HG03135 (cell line): ENCODE results near the gene C2orf76.
"Not testable (repeated sequence)": the region's sequence is repeated elsewhere in the genome, so short reads cannot be mapped to it uniquely, and the experiment has no call there.

Experiments used
- ATAC-seq: cut with Tn5 transposase; IDR thresholded peaks from one replicate; pipeline ENCODE4 v1.9.1; 2021; ENCODE audit warnings: mild to moderate bottlenecking, moderate library complexity; ENCODE audit not compliant: unreplicated experiment

The C2orf76 gene

DNA sequence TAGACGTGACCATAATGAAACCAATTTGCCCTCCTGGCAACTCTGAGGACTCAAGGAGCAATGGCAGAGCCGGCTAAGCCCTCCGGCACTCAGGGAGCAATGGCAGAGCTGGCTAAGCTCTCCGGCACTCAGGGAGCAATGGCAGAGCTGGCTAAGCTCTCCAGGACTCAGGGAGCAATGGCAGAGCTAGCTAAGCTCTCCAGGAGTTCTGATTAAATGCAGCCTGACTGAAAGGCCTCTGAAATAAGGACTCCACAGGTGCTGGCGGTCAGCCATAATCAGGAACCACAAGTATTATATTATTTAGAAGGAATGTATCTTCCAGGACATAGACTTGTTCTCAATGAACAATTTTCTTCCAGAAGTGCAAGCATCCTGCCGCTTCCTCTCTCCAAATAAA, 65.2 kb downstream of the C2orf76 start:
- no peak for ATAC-seq

DNA sequence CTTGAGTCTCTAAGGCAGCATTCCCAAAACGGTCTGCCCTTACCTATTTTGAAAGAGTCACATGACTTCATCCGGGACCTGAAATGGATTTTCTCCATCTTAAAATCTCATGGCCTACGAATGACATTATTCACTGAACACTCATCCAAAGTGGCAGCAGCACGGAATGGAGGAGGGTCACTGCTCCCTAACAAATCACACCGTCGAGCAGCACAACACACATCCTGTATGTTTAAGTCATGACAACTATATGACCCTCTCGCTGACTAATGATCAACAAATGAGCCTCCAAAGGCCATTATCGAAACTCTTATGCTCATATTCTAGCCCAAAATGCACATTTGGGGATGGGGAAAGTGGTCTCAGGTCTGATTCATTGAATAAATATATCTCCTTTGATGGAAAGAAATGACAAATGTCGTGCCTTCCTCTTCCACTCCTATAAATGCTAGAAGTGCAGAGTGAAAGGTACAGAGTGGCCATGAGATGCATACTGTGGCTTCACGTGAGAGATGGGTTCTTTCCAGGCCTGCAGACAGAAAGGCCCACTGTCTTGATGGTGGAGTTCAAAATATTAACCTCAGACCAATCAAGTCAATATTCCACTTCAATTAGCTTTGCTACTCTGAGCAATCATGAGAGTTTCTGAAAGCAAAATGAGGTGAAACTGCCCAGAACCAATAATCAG, 70.8 kb downstream of the C2orf76 start:
- ATAC-seq: no peak

DNA sequence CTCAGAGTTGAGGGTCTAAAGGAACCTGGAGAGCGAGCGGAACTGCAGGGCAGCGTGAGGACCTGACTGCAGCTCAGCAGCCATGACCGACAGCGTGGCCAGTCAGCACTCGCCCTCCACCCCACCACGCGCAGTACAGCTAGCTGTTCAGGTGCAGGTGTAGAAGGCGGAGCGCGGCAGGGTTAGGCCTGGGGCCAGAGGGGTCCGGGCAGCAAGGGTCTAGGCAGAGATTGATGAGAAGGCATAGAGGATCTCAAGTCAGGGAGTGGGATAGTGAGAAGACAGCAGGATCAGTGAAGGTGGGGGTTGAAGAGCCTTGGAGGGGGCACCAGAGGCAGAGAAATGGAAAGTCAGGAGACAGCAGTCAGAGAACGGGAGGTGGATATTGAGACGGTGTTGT, 72.0 kb downstream of the C2orf76 start:
- no peak for ATAC-seq

DNA sequence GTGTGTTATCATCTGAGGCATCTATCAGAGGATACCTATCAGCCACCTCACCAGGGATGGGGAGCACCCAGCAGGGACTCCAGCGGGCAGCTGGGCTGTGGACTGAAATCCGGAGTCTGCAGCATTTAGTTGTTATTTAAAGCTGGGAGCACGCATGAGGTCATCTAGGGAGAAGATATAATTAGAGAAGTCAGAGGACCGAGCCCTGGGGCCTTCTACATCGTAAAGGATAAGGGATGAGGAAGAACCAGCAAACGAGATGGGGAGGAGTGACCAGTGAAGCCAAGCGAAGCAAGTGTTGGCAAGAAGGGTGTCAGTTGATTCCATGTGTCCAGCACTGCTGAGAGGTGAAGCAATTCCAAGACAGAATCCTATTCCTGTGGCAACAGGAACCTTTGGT, 72.7 kb downstream of the C2orf76 start:
- no peak for ATAC-seq

DNA sequence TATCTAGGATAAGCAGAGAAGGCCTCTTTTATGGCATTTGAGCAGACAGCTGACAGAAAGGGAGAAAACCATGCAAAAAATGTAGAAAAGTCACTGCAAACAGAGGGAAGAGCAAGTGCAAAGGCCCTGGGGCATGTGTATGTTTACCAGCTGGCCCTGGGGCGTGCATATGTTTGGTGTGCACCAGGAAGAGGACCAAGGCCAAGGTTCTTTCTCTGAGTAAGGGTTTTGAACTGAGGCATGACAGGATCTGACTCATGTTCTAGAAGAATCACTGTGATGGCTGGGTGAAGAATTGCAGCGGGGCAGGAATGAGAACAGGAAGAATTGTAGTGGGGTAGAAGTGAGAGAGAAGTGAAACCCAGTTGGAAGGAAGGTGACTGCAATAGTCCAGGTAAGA, 73.4 kb downstream of the C2orf76 start:
- ATAC-seq: no peak

DNA sequence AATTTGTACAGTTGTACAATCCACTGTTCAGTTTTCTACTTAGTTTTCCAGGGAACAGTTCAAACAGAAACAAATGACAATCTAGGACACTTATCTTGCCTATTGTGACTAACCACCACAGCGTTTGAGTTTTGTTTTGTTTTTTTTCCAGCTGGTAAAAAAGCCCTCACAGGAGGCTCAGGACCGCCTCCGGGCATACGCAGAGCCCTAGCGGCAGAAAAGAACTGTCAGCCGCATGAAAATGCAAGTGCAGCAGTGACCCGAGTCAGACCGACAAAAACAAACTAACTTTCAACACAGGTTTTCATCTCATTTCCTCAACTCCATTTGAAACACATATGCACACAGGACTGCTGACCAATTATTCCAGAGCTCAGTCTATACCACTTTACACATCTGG, 74.4 kb downstream of the C2orf76 start:
- no peak for ATAC-seq

GRCh38 chr2:119291588-119292167, 75.0 kb downstream of the C2orf76 start:
- no peak for ATAC-seq

DNA sequence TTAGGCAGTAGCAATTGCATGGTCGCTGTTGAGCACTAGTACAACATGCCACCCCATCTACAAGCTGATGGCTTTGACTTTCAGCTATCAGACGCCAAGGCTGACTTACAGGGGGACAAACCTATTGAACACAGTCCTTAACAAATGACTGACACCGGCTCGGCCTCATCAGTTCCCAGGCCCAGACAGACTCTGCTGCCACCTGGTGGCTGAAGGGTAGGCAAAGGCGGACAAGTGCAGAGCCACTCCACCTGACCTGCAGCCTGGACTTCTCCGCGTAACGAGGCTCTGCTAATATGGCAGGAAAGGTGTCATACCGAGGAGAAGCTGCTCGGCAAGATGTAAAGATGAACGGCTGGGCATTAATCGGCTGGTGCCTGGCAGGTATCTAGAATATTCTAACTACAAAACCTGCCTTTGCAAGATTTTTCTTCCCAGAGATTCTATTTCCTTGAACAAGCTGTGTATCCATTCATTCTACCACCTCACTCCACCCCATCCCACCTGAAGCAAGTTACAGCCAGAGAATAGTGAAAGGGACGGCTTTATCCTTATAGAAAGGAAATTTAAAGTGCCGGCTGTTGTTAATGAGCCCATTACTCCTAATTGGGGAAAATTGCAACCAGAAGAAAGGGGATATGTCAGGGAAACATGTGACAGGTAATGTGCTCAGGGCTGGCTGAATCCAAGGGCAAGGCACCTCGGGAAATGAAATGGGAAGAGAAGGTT, 75.6 kb downstream of the C2orf76 start:
- no peak for ATAC-seq

DNA sequence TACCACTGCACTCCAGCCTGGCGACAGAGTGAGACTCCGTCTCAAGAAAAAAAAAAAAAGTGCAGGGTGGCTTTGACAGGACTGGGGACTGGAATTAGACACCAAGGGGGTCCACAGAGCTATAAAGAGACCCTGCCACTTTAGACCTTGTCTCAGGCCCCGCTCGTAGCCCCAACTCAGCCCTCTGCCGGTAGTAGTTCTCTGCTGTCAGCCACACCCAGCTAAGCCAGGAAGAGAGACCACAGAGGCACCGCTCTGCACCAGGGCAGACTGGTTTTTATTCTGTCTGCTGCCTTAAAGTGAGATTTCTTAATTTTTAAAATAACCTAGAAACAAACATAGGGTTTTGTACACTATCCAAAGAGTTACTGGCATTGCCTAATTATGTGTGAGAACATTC, 77.0 kb downstream of the C2orf76 start:
- ATAC-seq: no peak

DNA sequence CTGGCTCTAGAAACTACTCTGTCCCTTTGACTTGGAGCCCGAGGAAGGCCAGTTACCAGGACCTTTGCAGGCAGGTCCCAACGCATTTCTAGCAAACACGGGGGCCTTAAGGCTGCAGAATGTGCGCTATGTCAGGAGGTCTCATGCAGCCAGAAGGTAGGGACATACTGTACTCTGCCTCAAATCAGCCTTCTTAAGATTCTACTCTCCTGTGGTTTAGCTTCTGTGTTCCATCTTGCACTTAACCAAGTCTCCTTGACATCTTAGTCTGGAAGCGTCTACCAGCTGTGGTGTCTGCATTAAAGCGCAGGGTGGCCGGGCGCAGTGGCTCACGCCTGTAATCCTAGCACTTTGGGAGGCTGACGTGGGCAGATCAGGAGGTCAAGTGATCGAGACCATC, 77.5 kb downstream of the C2orf76 start:
- ATAC-seq: no peak

DNA sequence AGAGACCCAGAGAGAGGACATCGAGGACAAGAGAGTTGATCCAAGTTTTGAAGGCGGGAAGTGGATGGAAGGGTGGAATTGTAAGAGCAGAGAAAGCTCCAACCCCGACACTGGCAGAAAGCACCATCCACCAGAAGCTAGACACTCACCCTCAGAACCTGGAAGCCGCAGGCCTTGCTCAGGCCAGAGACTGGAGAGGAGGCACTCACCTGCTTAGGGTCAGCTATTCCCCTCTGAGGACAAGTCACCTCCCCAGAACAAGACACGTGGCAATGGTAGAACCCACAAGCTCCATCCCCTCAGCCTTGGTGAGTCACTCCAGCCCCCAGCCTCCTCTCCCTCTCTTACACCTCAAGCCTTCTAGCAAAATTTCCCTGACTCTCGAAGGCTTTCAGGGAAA, 78.1 kb downstream of the C2orf76 start:
- ATAC-seq: no peak

GRCh38 chr2:119286661-119287060, 80.0 kb downstream of the C2orf76 start:
- ATAC-seq: no peak

- ATAC-seq: no peak
Observed at GRCh38 chr2:119283873-119284331, 82.7 kb downstream of the C2orf76 start.

DNA sequence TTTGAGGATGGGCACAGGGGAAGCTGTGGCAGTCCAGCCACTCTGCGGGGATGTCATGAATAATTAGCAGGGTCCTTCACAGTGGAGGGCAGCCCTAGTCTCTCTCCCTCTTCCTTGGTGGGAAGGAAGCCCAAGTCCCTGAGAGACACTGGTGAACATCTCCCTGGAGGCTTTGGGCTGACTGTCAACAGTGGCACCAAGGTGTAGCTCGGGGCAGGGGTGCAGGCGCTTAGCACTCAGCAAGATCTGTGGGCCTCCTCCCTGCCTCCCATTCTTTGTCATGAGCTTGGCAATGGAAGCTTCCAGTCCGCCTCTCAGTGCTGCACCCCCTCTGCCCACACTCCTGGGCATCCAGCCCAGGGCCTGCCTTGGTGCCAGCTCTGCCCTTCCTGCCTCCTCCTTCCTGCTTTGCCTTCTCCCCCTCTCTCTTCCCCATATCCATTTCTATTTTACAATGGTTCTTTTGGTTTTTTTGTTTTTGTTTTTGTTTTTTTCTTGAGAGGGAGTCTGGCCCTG, 83.6 kb downstream of the C2orf76 start:
- ATAC-seq: no peak

GRCh38 chr2:119282146-119282995, 84.3 kb downstream of the C2orf76 start:
- no peak for ATAC-seq

DNA sequence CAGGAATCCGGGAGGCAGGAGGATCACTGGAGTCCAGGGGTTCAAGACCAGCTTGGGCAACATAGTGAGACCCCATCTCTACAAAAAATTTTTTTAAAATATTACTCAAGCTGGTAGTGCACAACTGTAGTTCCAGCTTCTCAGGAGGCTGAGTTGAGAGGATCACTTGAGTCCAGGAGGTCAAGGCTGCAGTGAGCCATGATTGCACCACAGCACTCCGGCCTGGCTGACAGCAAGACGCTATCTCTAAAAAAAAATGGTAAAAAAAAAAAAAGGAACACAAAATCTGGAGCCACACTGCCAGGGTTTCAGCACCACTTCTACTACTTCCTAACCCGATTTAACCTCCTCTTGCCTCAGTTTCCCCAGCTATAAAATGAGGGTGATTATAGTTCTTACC, 86.0 kb downstream of the C2orf76 start:
- no peak for ATAC-seq

DNA sequence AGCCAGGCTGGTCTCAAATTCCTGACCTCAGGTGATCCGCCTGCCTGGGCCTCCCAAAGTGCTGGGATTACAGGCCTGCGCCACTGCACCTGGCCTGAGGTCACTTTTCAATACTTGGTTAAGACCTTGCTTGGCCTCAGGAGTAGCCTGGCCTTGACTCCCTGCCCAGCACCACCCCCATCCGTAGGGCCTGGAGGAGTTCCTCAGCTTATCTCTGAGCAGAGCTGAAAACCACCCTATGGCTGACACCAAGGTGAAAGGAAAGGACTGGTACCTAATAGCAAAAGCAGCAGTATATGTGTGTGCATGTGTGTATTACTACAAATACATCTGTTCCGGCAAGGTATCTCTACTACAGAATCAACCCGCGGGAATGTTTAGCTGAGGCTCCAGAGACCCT, 87.0 kb downstream of the C2orf76 start:
- ATAC-seq: no peak

DNA sequence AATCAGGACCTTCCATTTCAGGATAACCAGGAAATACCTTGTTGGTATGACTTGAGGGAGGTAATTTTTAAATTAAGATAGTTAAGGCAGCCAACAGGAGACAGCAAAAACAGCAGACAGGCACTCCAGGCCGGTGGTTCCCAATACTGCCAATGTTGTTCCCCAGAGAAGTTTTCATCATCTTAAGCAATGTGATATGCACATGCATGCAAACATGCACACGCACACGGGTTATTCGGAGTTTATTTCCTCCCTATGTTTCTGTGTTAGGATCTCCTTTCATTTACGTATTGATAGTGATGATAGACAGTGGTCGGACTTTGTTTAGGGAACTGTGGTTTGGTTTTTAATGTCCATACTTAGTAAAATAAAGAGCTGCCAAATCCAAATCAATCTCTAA, 87.7 kb downstream of the C2orf76 start:
- ATAC-seq: no peak

DNA sequence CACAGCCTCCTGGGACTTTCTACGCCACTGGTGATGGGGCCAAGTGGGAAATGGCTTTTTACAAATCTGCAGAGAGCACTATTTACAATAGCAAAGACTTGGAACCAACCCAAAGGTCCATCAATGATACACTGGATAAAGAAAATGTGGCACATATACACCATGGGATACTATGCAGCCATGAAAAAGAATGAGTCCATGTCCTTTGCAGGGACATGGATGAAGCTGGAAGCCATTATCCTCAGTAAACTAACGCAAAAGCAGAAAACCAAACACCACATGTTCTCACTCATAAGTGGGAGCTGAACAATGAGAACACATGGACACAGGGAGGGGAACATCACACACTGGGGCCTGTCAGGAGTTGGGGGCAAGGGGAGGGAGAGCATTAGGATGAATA, 88.2 kb downstream of the C2orf76 start:
- ATAC-seq: not testable (repeated sequence)

DNA sequence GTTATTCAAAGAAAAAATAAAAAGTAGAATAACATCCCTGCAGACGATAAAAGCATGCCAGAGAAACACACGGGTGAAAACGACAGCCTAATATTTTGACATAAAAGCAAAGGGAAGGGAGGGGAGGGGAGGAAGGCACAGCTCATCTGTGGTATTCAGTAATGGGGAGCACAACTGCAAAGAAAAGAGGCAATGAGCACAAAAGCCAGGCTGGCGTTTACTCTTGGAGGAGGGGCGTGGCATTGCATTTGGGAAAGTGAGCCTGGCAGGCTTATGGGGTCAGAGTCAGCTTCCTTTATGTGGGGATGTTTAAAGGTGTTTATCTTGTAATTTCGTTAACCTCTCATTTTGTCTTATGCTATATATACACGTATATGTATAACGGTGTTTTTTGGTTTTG, 89.8 kb downstream of the C2orf76 start:
- ATAC-seq: no peak

GRCh38 chr2:119267604-119268003, 99.0 kb downstream of the C2orf76 start:
- ATAC-seq: no peak
